IMR-90 (cell line): ENCODE results near the gene GTF2A1L. TPM values are rescaled to one million over a fixed set of nuclear protein-coding genes. Genes with fewer than 3 reads are reported as not detected.

Experiments used
- ATAC-seq: fragments of 200-7000 bp; cut with Tn5 transposase; 2 replicates; pipeline ENCODE4 v1.9.1; 2020; ENCODE audit warnings: low read depth, mild to moderate bottlenecking, moderate library complexity
- BruUV-seq: library from RNA; stranded (reverse); fragments of 400-500 nt; replicated peaks from 2 replicates; lab custom pipeline; 2021; lab: Mats Ljungman, UMichigan
- CTCF ChIA-PET: fragments of 300-600 bp; formaldehyde crosslinking; extraction: SDS; loops from one replicate; lab custom pipeline; 2021; ENCODE audit warnings: antibody characterized with exemption; lab: Yijun Ruan, JAX
- POLR2A ChIA-PET: fragments of 300-600 bp; sonication (Branson Sonifier 250); formaldehyde crosslinking; loops from one replicate; lab custom pipeline; 2022; ENCODE audit warnings: antibody characterized with exemption; ENCODE audit not compliant: unreplicated experiment; lab: Charles Lee
- DNase-seq: peaks from one replicate; pipeline ENCODE4 v3.0.0; 2013
- H2AFZ ChIP-seq: replicated peaks from 2 replicates; pipeline ENCODE3; 2013; ENCODE audit warnings: low read length, mild to moderate bottlenecking; ENCODE audit not compliant: poor library complexity
- H2AK5ac ChIP-seq: 2 replicates; pipeline ENCODE4 v1.6.1; 2013; ENCODE audit warnings: low read depth, low read length, inconsistent platforms
- H2AK9ac ChIP-seq: replicated peaks from 2 replicates; pipeline ENCODE3; 2013; ENCODE audit warnings: mild to moderate bottlenecking, low read depth, low read length, moderate library complexity; ENCODE audit not compliant: poor library complexity
- H2BK120ac ChIP-seq: 2 replicates; pipeline ENCODE4 v1.6.1; 2013; ENCODE audit warnings: low read depth, low read length, inconsistent platforms
- H2BK15ac ChIP-seq: 3 replicates; pipeline ENCODE4 v1.6.1; 2013; ENCODE audit warnings: low read depth, low read length, inconsistent platforms
- H2BK20ac ChIP-seq: 2 replicates; pipeline ENCODE4 v1.6.1; 2013; ENCODE audit warnings: low read depth, mild to moderate bottlenecking, inconsistent platforms, low read length, moderate library complexity
- H2BK5ac ChIP-seq: 2 replicates; pipeline ENCODE4 v1.6.1; 2013; ENCODE audit warnings: mild to moderate bottlenecking, low read depth, low read length, inconsistent platforms; ENCODE audit not compliant: poor library complexity, severe bottlenecking
- H3K14ac ChIP-seq: replicated peaks from 2 replicates; pipeline ENCODE4 v1.6.1; 2013; ENCODE audit warnings: low read depth, low read length, inconsistent platforms
- H3K18ac ChIP-seq: 2 replicates; pipeline ENCODE4 v1.6.1; 2013; ENCODE audit warnings: low read depth, low read length, control low read depth
- H3K23ac ChIP-seq: 2 replicates; pipeline ENCODE4 v1.6.1; 2013; ENCODE audit warnings: low read depth, low read length, inconsistent platforms
- H3K27ac ChIP-seq: 2 replicates; pipeline ENCODE4 v1.5.1; 2013; ENCODE audit warnings: mild to moderate bottlenecking, control low read depth, low read length; ENCODE audit not compliant: insufficient read depth
- H3K27me3 ChIP-seq: 2 replicates; pipeline ENCODE4 v1.6.1; 2013; ENCODE audit warnings: low read length; ENCODE audit not compliant: control insufficient read depth, insufficient read depth
- H3K36me3 ChIP-seq: 2 replicates; pipeline ENCODE4 v1.6.1; 2013; ENCODE audit warnings: low read length, mixed read lengths; ENCODE audit not compliant: control insufficient read depth, insufficient read depth
- H3K4ac ChIP-seq: 2 replicates; pipeline ENCODE4 v1.6.1; 2013; ENCODE audit warnings: low read depth, low read length, inconsistent platforms
- H3K4me1 ChIP-seq: 2 replicates; pipeline ENCODE4 v1.6.1; 2013; ENCODE audit warnings: low read length, mixed read lengths; ENCODE audit not compliant: control insufficient read depth, insufficient read depth
- H3K4me2 ChIP-seq: 2 replicates; pipeline ENCODE4 v1.6.1; 2013; ENCODE audit warnings: low read depth, mild to moderate bottlenecking, control low read depth, low read length, moderate library complexity
- H3K4me3 ChIP-seq: 2 replicates; pipeline ENCODE4 v1.5.1; 2013; ENCODE audit warnings: low read depth, mild to moderate bottlenecking, control low read depth, low read length, moderate library complexity; ENCODE audit not compliant: insufficient read depth
- H3K56ac ChIP-seq: 2 replicates; pipeline ENCODE4 v1.6.1; 2013; ENCODE audit warnings: low read length, inconsistent platforms; ENCODE audit not compliant: insufficient read depth; ENCODE audit errors: extremely low read depth
- H3K79me1 ChIP-seq, 2 experiments: 2 replicates each; pipeline ENCODE4 v1.6.1; 2013; ENCODE audit warnings: low read length in 2 of 2, inconsistent platforms in 1 of 2, low read depth in 1 of 2
- H3K9ac ChIP-seq: 2 replicates; pipeline ENCODE4 v1.6.1; 2013; ENCODE audit warnings: low read depth, low read length, control low read depth
- H3K9me1 ChIP-seq: 2 replicates; pipeline ENCODE4 v1.6.1; 2013; ENCODE audit warnings: low read length, inconsistent platforms; ENCODE audit not compliant: insufficient read depth
- H3K9me3 ChIP-seq: 2 replicates; pipeline ENCODE4 v1.6.1; 2013; ENCODE audit warnings: low read length; ENCODE audit not compliant: control insufficient read depth, insufficient read depth
- H4K20me1 ChIP-seq: 2 replicates; pipeline ENCODE4 v1.6.1; 2013; ENCODE audit warnings: low read length, inconsistent platforms; ENCODE audit not compliant: insufficient read depth
- H4K5ac ChIP-seq: 2 replicates; pipeline ENCODE4 v1.6.1; 2013; ENCODE audit warnings: mild to moderate bottlenecking, low read depth, low read length, control low read depth
- H4K8ac ChIP-seq, 2 experiments: 2 replicates each; pipeline ENCODE4 v1.6.1; 2013; ENCODE audit warnings: low read depth in 2 of 2, low read length in 2 of 2, control low read depth in 1 of 2, inconsistent platforms in 1 of 2
- H4K91ac ChIP-seq: 2 replicates; pipeline ENCODE4 v1.6.1; 2013; ENCODE audit warnings: low read depth, low read length, inconsistent platforms; ENCODE audit not compliant: insufficient read depth
- BHLHE40 ChIP-seq: fragments of 150-350 bp; IDR thresholded peaks from 2 replicates; pipeline ENCODE4 v1.6.1; 2016; ENCODE audit warnings: mild to moderate bottlenecking, low read depth, low read length
- CEBPB ChIP-seq: IDR thresholded peaks from 2 replicates; pipeline ENCODE4 v1.6.1; 2012; ENCODE audit warnings: low read depth, low read length, improper control_type of control experiment
- CHD1 ChIP-seq: IDR thresholded peaks from 2 replicates; pipeline ENCODE4 v1.6.1; 2012; ENCODE audit warnings: low read depth, low read length, improper control_type of control experiment
- FOS ChIP-seq: fragments of 150-350 bp; IDR thresholded peaks from 2 replicates; pipeline ENCODE4 v1.6.1; 2016; ENCODE audit warnings: low read depth, low read length
- MAFK ChIP-seq: IDR thresholded peaks from 2 replicates; pipeline ENCODE4 v1.6.1; 2012; ENCODE audit warnings: low read depth, low read length, improper control_type of control experiment
- MXI1 ChIP-seq: IDR thresholded peaks from 2 replicates; pipeline ENCODE4 v1.6.1; 2012; ENCODE audit warnings: low read depth, mild to moderate bottlenecking, low read length, moderate library complexity, borderline replicate concordance
- POLR2A ChIP-seq: IDR thresholded peaks from 2 replicates; pipeline ENCODE4 v1.6.1; 2012; ENCODE audit warnings: mild to moderate bottlenecking, low read depth, low read length
- RAD21 ChIP-seq: IDR thresholded peaks from 2 replicates; pipeline ENCODE4 v1.6.1; 2012; ENCODE audit warnings: low read length, improper control_type of control experiment
- RCOR1 ChIP-seq: IDR thresholded peaks from 2 replicates; pipeline ENCODE4 v1.6.1; 2012; ENCODE audit warnings: mild to moderate bottlenecking, low read length, improper control_type of control experiment; ENCODE audit not compliant: insufficient replicate concordance
- RFX5 ChIP-seq: IDR thresholded peaks from 2 replicates; pipeline ENCODE4 v1.8.0; 2012; ENCODE audit warnings: low read depth, mild to moderate bottlenecking, low read length, moderate library complexity
- SMC3 ChIP-seq: fragments of 150-350 bp; IDR thresholded peaks from 2 replicates; pipeline ENCODE4 v1.6.1; 2016; ENCODE audit warnings: low read depth, mild to moderate bottlenecking, antibody characterized with exemption, low read length, moderate library complexity
- WGBS, 2 experiments: methylation state at CpG; one replicate each; pipeline versions ENCODE4 v1.1.5 to v1.1.7; 2013; ENCODE audit warnings: missing lambda C conversion rate in 2 of 2; ENCODE audit not compliant: insufficient read length in 1 of 2; ENCODE audit errors: extremely low coverage in 2 of 2; 5-methylcytosine and 5-hydroxymethylcytosine counted together
- dilution Hi-C: fragments of 300-500 bp; cut with HindIII; formaldehyde crosslinking; loops from one replicate; pipeline ENCODE4 v1.14.3; 2018; ENCODE audit warnings: low sequenced_read_pairs; ENCODE audit not compliant: unreplicated experiment
- in situ Hi-C: fragments of 300-500 bp; cut with MboI; formaldehyde crosslinking; loops from 3 replicates; pipeline ENCODE4 v1.14.3; 2019; ENCODE audit warnings: low sequenced_read_pairs, inconsistent platforms, mixed read lengths
- intact Hi-C: fragments of 100-400 bp; cut with micrococcal nuclease; formaldehyde crosslinking; loops from 2 replicates; pipeline ENCODE4 v1.10.0; 2022
- polyA plus RNA-seq, 3 experiments: library from polyadenylated mRNA; depleted of rRNA; stranded (reverse); fragments of >200 nt; gene quantifications; 2 replicates each; pipeline ENCODE4 v1.2.3, GENCODE V29; 2012; ENCODE audit warnings: low replicate concordance in 1 of 3
- total RNA-seq: library from RNA; depleted of rRNA; stranded (reverse); fragments of >200 nt; gene quantifications from 2 replicates; pipeline ENCODE4 v1.2.3, GENCODE V29; 2012
- TF ChIP-seq, protein P1 (sequence below): fragments of 150-350 bp; IDR thresholded peaks from 2 replicates; pipeline ENCODE4 v1.6.1; 2017; ENCODE audit warnings: mild to moderate bottlenecking, antibody characterized with exemption, low read length, low read depth

GTF2A1L gene
- total and polyA plus RNA-seq, 2 of the 4 experiments (the other 2 are of a cell fraction) = not detected

DNA sequence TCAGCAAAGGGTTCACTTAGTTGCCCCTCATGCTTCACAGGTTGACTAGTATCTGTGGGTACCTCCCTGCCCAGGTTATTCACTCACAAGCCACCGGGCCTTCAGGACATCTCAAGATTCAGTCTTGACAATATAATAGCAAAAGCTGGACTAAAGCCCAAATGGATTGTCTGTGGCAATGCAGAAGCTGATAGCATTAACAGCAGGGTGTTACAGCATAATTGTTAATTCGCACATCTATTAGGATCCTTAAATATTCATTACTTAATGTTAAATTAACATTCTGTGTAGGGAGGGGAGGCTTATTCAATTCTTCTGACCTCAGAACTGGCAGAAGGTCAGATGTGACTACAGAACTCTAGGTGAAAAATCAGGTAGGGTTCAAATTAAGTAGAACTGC, 20.2 kb upstream of the GTF2A1L start:
- dilution Hi-C loops = no loop called here

More for the DNA sequence above, 20.2 kb upstream of the GTF2A1L start:
- H3K23ac ChIP-seq = no peak overlapping the region
- H3K14ac ChIP-seq = no peak overlapping the region
- TF ChIP-seq MXI1 (no peak), RFX5 (no peak), BHLHE40 (no peak), FOS (no peak), RCOR1 (no peak), RAD21 (no peak), MAFK (no peak), CHD1 (no peak), CEBPB (no peak), SMC3 (no peak), POLR2A (no peak)
- TF ChIP-seq, protein P1, sequence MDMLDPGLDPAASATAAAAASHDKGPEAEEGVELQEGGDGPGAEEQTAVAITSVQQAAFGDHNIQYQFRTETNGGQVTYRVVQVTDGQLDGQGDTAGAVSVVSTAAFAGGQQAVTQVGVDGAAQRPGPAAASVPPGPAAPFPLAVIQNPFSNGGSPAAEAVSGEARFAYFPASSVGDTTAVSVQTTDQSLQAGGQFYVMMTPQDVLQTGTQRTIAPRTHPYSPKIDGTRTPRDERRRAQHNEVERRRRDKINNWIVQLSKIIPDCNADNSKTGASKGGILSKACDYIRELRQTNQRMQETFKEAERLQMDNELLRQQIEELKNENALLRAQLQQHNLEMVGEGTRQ = no peak
- H3K4me3 ChIP-seq = no peak overlapping the region
- H2BK5ac ChIP-seq = no peak overlapping the region
- H4K5ac ChIP-seq = no peak overlapping the region
- no peaks in the 10 kb centered on the region for H3K9me1 ChIP-seq
- ChIA-PET POLR2A (no interaction called here), CTCF (no interaction called here)
- no peaks in the 10 kb centered on the region for H3K79me1 ChIP-seq
- intact Hi-C loops = no loop called here
- H4K91ac ChIP-seq = no peak overlapping the region
- no peak overlapping the region for H2AK9ac ChIP-seq
- no peak overlapping the region for H2AK5ac ChIP-seq
- no peaks in the 10 kb centered on the region for H4K20me1 ChIP-seq
- H3K36me3 ChIP-seq = peaks cover 5% of the 10 kb centered on the region; the same call in 1 of the 2 replicates
- DNase-seq (no peak), ATAC-seq (no peak)
- H3K9ac ChIP-seq = no peak overlapping the region
- no peak overlapping the region for H3K56ac ChIP-seq
- no peak overlapping the region for H4K8ac ChIP-seq
- H3K4me1 ChIP-seq = peaks cover 7% of the 10 kb centered on the region
- H3K27me3 ChIP-seq = no peaks in the 10 kb centered on the region
- H2AFZ ChIP-seq = no peak overlapping the region
- H2BK120ac ChIP-seq = no peak overlapping the region
- in situ Hi-C loops = no loop called here
- no peak overlapping the region for H3K27ac ChIP-seq
- no peak overlapping the region for H3K4me2 ChIP-seq
- H2BK15ac ChIP-seq = no peak overlapping the region
- WGBS, 2 experiments = no CpG with 5 or more reads among the region's 2 CpGs
- TSS peak; percentile 46 for BruUV-seq
- no peak overlapping the region for H3K18ac ChIP-seq
- no peaks in the 10 kb centered on the region for H3K9me3 ChIP-seq
- H2BK20ac ChIP-seq = no peak overlapping the region
- no peak overlapping the region for H3K4ac ChIP-seq
